CD4-positive, alpha-beta T cell treated with Interleukin-12 subunit alpha and Interleukin-12 subunit beta, for 1 hour (primary cell): ENCODE measurements around the gene SEC61B.
A peak's percentile ranks its signal among the peaks of the same experiment; 100 is the strongest.

Experiments used
- DNase-seq: peaks from one replicate; pipeline ENCODE4 v3.0.0-alpha.2; 2020

SEC61B gene

DNA sequence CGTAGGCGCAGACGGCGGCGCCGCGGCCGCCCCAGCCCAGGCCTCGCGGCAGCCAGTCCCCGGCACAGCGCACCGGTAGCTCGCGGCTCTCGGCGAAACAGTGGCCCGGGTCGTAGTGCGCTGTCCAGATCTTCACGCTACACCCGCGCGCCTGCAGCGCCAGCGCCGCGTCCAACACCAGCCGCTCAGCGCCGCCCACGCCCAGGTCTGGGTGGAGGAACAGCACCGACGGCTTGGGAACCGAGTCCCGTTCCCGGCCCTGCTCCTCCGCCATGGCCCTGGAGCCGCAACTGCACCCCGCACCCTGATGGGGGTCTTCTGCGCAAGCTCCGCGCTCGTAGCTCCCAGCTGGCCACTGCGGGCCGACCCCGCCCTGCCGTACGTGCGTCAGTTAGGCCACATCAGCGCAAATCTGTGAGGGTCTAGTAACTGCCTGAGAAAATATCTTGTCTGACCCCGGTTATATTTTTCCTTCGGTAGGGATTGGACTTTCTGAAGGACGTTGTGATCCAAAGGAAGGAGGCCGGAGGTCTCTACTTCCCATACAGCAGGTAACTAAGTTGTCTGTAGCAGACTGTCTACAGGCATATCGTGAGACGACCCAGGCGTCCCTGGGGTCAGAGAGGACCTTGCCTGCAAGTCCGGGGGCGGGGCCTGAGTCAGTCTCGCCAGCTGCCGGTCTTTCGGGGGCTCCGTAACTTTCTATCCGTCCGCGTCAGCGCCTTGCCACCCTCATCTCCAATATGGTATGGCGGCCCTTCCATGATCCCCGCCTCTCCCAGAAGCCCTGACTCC is at the start of gene SEC61B, which contains the start of gene ALG2:
SEC61B (plus strand) TSS at position 662 of the 795 bp plus-strand sequence; CDS start at position 744, 82 bp downstream.
ALG2 (minus strand) TSS at position 322 of the 795 bp plus-strand sequence; CDS start at position 274, 48 bp downstream.
- DNase-seq = peak; percentile 93

DNA sequence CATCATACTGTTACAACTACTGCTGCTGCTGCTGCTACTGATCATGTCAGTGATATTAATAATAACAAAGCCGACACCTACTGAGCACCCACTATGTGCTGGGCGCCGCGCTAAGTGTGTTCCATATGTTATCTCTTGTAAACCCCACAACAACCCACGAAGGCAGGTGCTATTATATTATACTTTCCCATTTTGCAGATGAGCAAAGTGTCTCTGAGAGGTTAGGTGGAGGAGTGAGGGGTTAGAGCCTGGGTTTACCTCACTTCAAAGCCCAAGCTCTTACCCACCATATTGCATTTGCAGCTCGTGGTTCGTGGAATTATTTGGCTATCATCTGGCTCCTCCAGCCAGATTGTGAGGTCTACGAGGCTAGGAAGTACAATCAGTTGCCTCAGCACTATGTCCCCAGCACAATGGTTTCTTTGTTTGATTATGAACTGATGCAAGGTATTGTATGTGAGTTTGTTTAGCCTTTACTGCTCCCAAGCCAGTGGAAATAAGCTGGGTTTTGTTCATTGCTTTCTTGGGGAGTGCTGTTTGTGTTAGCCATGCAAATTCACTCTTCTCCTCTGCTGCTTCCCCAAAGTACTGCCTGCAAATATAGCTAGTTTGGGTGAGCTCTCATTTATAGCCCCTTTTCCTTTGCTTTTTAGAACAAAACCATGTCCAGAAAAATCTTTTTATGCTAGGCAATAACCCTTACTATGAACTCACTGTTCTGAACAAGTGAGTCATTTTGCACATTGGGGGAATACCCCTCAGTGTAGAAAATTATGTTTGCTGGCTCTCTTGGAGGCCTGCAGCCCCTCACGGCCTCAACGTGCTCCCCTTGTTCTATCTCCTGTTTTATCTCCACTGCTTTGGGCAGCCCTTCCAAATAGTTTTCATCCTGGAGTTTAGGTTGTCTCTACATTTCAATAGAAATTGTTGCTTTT is 48.2 kb upstream of the SEC61B start:
- no peak for DNase-seq

DNA sequence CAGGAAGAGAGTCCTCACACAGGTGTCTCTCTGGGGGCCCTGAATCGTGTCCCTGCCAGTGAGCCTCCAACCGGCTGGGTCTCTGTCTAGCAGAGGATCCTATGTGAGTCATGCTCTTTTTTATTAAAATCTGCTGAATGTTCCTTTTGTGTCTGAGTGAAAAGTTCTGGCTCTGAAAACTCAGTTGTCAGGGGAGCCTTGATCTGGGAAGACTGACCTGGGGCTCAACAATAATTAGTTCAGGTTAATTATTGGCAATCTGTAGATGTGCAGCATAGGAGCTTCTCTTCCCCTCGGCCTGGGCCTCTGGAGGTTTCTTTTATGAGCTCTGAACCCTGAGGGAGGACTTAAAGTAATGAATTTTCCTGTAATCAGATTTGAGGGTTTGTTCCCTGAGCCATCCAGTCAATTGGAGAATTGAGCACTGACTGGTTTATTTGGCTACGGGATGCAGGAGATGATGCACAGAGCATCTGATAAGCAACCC is 45.5 kb upstream of the SEC61B start:
- DNase-seq = no peak

DNA sequence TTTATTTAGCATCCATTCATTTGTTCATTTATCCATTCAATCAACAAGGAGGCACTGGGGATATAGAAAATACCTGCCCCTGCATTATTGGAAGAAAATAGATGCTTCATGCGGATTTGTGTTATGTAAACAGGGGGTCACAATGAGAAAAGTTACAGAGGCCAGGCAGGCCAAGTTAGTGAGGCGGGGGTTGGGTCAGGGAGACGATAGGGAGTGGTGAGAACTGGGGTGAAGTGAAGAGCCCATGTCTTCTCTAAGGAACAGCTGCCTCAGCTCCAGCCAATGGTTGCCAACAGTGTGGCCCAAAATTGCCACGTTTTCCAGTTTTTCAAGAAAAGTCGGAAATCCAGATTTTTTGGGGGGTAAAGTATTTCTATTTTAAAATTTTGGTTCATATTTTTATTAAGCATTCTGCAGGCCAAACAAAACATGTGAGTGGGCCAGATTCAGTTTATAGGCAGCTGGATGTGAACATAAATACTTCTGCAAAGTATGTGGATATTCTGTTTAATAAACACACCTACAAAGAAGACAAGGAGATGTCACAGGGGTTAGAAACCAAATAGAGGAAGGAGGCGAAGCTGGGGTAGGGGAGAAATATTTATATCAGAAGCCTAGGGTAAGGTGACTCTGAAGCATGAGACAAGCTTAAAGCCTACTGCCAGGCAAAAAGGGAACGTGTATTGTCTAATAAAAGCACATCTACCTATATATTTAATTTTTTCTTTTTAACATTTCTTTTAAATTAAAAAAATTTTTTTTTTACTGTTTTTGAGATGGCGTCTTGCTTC is 44.3 kb upstream of the SEC61B start:
- no peak for DNase-seq

DNA sequence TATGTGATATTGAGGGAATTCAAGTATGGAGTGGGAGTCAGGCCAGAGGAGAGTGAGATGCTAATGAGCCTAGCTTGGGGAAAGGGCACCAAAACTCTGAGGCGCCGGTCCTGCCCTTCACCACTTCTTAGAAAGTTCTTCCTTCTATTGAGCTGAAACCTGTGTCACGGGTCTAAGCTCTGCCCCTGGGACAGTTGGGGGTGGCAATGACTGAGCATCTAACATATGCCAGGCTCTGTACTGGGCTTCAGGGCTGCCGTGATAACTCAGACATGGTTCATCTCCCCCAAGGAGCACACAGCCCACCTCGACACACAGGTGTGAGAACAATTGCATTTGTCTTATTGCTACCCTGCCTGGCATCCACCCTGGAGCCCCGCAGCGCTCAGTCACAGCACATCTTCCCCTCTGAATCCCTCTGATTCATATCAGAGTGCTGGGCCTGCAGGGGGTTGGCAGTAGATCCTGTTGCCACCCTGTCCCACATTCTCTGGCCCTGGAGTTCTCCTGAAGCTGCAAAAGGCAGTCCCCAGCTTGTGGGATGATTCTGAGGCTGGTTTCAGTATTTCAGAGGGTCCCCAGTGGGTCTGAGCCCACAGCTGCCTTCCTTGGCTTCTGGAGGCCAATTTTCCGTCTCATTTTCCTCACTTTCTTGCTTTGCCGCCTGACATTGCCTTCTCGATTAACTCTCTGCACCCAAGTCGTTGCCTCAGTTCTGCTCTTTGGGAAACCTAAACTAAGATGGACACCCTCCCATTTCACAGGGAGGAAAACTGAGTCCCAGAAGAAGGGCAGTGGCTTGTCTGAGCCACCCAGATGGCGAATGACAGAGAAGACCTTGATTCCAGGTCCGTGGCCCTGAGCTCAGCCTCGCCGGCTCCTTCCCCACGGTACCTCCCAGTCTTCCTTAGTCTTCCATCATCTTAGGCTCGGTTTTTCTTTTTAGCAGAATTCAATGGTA is 42.9 kb upstream of the SEC61B start:
- no peak for DNase-seq

DNA sequence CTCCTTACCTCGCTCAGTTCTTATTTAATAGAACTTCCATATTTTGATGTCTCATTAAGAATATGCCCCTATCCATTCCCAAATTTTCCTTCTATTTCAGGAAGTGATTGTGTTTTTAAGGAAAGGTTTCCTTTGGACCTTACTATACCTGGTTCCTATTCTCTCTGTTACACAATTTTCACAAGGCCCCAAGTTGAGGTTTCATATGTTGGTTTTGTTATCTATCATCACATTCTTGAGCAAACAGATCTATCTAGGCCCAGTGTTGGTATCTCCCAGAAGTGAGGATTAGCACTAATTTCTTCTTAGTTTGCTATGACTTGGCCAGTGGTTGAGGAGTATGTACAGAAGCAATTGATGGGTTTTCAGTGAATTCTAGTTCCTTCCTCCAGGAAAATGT is 41.9 kb upstream of the SEC61B start:
- no peak for DNase-seq

DNA sequence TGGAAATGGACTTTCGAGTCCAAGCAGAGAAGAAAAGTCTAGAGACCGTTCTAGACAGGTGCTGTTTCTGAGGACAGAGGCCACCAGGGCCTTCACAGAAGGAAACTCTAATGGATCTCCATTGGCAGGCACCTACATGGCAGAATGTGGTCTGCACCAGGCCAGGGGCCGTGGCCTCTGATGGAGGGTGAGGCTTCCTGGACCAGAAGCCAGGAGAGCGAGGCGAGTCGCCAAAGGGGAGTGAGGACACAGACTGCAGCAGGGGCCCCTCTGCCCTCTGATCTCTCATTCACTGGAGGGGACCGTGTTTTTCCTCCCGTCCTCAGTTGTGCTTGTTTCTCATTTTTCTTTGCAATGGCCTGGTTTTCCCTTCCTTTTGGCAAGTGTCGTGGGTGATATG is 41.4 kb upstream of the SEC61B start:
- DNase-seq = no peak

DNA sequence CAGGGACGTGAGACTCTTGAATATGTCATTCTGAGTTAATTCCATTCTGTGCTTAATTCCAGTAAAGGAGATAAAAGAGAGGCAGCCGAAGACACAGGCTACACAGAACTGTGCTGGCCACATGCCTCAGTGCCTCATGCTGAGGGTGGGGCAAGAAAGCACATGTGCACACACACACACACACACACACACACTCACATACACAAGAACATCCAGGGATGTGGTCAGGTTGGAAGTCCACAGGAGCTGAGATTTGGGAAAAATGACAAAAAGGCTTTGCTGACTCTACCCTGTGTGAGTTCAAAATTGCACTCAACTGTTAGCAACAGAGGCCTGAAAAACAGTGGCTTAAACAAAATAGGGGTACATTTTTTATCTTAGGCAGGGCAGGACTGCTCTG is 40.9 kb upstream of the SEC61B start:
- no peak for DNase-seq

DNA sequence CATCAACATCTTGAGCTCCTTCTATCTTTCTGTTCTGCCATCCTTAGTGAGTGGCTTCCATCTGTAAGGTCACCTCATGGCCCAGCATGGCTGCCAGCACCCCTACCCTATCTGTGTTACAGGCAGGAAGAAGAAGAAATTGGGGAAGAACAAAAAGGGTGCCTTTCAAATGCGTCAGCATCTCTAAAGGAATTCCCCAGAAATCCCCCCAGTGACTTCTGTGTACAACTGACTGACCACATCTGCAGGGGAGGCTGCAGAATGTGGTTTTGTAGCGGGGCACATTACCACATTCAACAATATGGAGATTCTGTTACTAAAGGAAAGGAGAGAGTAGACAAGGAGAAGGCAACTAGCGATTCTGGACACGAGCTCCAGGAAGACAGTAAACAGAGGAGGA is 40.5 kb upstream of the SEC61B start:
- DNase-seq = peak; percentile 13

DNA sequence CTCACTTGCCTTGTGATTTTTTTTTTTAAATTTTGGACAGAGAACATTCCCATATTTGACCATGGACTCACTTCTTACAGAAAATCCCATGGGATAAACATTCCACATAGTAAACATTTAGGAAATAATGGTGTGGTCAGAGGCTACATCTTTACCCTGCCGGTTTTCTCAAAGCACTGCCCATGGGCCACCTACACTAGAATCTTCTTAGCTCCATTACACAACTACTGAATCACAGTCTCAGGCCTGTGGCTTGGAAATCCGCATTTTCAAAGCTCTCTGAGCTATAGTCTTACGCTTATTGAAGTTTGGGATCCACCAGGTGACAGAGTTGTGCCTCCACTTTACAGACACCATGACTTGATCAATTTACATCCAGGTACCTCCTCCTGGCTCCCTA is 39.7 kb upstream of the SEC61B start:
- no peak for DNase-seq

DNA sequence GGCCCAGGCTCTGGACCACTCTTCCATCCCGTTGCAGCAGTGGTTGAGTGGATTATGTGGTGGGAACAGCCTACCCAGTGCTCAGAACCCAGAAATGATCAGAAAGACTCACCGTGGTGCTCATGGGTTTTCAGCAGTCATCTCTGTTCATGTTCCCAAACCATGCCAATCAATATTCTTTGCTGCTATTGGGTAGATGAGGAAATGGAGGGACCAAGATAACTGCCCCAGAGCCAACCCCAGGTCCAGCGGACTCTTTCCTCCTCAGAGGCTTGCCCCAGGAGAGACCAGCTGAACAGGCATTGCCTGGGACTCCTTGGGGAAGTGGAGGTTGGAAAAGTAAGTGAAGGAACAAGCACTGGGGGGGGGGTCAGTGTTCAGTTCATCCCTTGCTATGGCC is 38.5 kb upstream of the SEC61B start:
- no peak for DNase-seq

DNA sequence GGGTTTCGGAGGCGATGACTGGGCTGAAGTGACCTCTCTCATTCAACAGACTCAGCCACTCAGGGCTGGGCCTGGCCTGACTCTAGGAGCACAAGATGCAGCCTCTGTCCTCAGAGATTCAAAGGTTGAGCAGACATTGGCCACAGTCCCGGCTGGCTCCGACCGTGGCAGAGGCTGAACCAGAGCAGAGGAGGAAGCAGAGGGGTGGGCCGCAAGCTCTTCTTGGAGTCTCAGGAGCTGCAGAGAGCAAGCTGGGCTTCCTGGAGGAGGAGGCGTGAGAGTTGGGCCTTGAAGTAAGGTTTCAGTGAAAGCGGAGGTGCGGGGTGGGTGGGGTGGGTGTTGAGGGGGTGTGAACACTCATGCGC is 38.0 kb upstream of the SEC61B start:
- DNase-seq = no peak

DNA sequence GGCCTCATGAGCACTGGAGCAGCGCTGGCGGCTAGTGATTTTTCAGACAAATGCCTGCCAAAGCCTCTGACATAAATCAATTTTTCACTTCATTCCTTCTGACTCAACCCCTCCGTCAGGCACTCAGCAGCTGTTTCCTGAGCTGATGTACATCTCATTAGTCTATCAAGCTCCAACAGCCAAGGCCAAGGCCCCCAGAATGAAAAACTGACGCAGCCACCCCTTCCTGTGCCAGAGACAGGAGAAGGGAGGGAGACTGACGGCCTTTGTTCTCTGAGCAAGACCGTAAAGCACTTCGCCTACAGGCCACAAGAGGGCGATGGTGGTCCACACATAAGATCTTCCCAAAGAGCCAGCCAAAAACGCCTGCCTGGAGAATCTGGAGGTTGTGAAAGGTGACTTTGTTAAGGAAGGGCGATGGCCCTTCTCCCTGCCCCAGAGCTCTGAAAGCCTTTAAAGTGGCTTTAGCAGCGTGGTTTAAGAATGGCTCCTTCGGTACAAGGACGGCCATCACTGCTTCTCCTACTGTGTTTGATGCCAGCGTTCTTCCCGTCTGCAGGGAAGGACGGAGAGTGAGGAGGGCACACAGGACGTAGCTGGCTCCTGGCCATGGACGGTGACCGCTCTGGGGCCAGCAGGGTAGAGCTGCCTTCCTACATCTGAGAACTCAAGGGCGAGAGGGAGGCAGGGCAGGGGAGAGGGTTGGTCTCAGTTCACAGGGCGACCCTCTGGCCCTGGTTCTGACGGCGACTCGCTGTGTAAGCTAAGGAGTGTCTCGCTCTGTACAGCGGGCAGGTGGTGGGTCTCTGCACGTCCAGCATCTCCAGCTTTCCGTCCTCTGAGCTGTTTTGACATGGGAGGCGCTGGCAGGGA is 37.4 kb upstream of the SEC61B start:
- DNase-seq = peak; percentile 76

DNA sequence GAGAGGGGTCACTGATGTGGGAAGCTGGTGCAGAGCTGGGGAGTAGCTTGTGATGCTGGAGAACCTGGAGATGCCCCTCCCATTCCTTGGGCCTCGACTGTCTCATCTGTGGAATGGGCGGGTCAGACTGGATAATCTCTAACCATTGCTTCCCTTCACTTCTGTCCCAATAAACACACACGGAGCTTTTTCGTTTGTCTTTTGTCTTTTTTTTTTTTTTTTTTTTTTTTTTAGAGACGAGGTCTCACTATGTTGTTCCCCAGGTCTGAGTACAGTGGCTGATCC is 36.8 kb upstream of the SEC61B start:
- DNase-seq = no peak

DNA sequence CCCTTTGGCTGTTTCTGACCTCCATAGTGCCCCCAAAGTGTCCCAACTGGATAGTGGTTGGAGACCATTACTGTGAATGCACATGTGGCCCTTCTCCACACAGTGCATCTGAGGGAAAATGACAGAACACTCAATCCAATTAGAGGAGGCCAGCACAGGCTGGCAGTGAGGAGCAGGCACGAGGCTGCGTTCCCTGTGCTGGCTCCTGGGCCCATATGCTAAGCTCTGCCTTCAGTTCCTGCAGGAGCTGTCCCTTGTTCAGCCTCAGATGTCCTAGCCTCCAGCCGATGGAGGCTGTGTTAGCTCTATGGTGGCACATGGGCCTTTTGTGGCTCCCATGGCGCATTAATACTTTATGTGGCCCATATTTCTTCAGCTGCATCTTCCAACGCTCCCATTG is 36.1 kb upstream of the SEC61B start:
- DNase-seq = no peak

DNA sequence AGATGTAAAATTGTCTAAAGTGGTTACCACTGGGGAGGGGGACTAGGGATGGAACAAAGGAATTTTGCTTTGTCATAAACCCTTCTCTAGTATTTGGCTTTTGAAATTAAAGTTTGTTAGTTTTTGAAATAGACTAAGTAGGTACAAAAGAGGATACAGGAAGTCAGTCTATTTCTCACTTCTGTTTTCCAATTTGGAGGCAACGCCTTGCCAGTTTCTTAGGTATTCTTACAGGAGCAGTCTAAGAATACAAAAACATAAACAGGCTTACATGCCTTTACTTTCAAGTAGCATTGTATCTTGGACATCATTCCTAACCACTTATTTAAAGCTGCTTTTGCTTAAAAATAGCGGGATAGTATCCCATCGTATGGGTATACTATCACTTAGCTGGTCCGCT is 34.8 kb upstream of the SEC61B start:
- DNase-seq = no peak

DNA sequence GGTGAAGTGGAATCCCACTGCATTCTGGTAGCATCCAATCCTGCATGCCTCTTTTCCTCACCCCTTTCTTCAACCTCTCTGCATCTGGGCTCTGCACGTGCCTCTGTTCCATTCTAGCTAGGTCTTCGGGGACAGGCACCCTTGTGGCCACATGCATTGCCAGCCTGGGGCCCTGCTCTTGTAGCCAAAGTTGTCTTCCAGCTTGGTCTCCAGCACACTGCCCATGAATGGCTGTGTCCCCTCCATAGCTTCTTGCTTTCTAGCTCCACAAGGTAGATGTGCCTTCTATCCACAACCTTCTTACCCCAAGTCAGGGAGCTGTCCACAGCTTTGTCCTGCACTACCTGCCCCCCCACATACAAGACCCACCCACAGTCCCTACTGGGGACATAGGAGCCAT is 32.9 kb upstream of the SEC61B start:
- no peak for DNase-seq

DNA sequence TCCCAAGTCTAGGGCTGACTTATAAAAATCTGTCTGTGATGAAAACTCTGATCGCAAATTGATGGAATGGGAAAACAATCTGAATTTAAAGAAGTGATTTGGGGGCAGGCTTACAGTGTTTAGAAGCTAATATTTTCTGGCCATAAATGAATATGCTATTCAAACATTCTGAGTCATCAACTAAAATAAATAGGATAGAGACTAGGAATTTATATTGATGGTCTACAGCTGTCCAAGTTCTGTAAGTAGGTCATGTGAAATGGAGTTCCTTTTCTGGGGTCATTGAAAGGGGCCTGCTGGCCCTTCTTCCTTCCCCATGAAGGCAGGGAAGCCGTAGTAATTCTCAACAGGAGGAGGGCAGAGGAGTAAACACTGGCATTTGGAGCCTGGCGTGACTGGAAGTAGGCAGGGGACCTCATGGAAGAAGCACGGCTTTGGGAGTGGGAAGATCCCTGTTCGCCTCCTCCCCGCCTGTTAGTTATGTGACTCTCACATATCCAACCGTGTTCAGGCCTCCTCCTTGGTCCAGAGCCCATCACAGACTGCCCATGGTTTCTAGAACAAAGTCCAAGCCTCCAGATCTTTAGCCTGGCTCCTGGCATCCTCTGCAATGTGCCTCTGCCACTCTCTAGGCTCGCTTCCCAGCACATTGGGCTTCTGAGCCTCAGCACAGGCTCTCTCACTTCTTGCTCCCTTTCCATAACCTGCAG is 32.0 kb upstream of the SEC61B start:
- no peak for DNase-seq

DNA sequence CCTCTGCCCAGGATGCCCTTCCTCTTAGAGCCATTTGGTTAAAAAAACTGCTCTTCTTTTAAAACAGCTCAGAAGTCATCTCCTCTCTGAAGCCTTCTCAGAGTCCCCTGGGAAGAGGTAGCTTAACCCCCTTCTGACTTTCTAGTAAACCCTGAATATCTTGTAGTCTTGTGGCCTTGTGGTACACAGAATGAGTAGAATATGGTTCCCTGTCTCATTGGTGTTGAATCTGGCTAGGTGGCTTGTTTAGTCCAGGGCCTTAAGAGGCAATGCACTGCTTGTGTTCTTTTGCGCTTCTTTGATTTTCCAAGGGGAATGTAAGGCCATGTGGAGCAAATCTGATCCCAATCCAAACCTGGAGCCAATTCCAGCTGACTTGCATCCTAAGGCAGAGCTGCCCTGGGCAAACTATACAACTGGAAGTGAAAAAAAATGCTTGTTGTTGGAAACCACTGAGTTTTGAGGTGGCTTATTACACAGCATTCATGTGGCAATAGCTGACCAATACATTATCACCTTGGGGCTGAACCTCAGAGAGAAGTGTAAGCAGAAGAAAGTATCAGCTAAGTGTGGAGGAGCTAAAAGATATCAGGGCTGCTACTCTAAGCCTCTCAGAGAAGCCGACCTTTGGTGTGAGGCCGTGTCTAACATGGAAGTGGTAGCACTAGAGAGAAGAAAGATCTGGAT is 31.3 kb upstream of the SEC61B start:
- DNase-seq = no peak
